ENCODE results near the gene GRID1.
A peak's percentile ranks its signal among the peaks of the same experiment; 100 is the strongest.

The GRID1 gene

DNA sequence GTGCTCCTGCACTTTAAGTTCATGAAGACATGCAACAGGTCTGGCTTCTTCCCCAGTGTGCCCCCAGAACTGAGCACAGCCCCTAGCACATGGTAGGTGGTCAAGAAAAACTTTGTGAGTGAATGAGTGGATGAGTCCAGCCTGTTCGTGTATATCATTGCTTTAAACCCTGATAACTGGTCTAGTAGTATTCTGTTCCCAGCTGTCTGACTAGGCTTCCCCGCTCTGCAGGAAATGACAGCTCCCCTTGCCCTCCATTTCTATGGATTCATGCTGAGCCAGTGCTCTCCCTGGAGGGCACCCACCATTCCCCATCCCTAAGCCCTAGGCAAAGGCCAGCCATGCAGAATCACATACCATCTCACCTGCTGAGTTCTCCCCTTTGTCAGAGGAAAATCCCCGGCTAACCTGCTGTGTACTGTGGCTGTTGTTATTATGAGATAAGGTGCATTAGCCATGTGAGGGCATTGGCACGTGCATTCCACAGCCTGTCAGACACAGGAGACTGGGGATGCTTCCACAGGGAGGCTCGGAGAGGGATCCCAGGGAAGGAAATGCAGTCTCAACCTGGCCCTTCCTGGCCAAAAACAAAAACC, 698.9 kb downstream of the GRID1 start:
- no peaks in the 10 kb centered on the region for H3K36me3 ChIP-seq (replicated peaks; ENCODE audit: insufficient read depth, low read length)

GRCh38 chr10:85666987-85667386, 699.6 kb downstream of the GRID1 start:
- Histone ChIP-seq H3K4me2 (ENCODE audit: low read depth, low read length) (no peak overlapping the region), H3K9ac (ENCODE audit: low read length) (no peak overlapping the region)

More for the DNA sequence above, 698.9 kb downstream of the GRID1 start:
- no peak overlapping the region for H3K27ac ChIP-seq (ENCODE audit: low read length)
- H4K20me1 ChIP-seq (ENCODE audit: insufficient read depth, low read length): no peaks in the 10 kb centered on the region
- TF ChIP-seq, protein P1, sequence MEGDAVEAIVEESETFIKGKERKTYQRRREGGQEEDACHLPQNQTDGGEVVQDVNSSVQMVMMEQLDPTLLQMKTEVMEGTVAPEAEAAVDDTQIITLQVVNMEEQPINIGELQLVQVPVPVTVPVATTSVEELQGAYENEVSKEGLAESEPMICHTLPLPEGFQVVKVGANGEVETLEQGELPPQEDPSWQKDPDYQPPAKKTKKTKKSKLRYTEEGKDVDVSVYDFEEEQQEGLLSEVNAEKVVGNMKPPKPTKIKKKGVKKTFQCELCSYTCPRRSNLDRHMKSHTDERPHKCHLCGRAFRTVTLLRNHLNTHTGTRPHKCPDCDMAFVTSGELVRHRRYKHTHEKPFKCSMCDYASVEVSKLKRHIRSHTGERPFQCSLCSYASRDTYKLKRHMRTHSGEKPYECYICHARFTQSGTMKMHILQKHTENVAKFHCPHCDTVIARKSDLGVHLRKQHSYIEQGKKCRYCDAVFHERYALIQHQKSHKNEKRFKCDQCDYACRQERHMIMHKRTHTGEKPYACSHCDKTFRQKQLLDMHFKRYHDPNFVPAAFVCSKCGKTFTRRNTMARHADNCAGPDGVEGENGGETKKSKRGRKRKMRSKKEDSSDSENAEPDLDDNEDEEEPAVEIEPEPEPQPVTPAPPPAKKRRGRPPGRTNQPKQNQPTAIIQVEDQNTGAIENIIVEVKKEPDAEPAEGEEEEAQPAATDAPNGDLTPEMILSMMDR (IDR thresholded peaks at IDR 0.05; ENCODE audit: low read length): no peak
- TF ChIP-seq EZH2phosphoT487 (IDR thresholded peaks at IDR 0.05; ENCODE audit: low read length): no peak
- TF ChIP-seq EZH2 (optimal IDR thresholded peaks at IDR 0.05; ENCODE audit: low read depth, low read length): no peak
- no peaks in the 10 kb centered on the region for H3K9me2 ChIP-seq (replicated peaks; ENCODE audit: insufficient read depth, low read length)
- no peak overlapping the region for H3K4me3 ChIP-seq (ENCODE audit: low read length)
- no peaks in the 10 kb centered on the region for H3K27me3 ChIP-seq (replicated peaks; ENCODE audit: insufficient read depth, low read length)
- no peaks in the 10 kb centered on the region for H3K4me1 ChIP-seq (ENCODE audit: low read length)
- H3F3A ChIP-seq (ENCODE audit: insufficient read depth, low read length): no peaks in the 10 kb centered on the region
- H3K79me2 ChIP-seq (ENCODE audit: low read length): no peaks in the 10 kb centered on the region
- DNase-seq: no peak
- H3K9me3 ChIP-seq (replicated peaks; ENCODE audit: insufficient read depth, low read length): no peaks in the 10 kb centered on the region
- H2AFZ ChIP-seq (ENCODE audit: low read length): no peak overlapping the region
- no peak overlapping the region for H3K9ac ChIP-seq (ENCODE audit: low read length)
- H3K4me2 ChIP-seq (ENCODE audit: low read depth, low read length): no peak overlapping the region

DNA sequence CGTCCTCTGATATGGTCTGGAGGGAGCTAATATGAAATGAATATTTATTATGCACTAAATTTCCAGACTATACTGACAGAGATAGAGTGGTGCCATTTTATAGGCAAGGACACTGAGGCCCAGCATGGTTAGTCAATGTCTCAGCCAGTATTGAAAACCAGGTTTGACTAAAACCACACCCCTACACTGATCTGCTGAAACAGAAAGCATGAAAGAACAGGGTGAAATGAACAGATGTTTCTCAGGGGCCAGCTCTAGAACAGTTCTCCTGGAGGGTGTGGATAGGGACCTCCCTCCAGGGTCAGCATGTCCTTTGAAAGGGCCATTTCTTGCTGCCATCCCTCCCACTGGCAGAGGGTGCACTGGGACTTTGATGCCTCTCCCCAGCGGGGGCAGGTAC, 700.5 kb downstream of the GRID1 start:
- Histone ChIP-seq H3K4me2 (ENCODE audit: low read depth, low read length) (no peak overlapping the region), H3K9ac (ENCODE audit: low read length) (no peak overlapping the region), H3K4me1 (ENCODE audit: low read length) (no peaks in the 10 kb centered on the region), H3K4me3 (ENCODE audit: low read length) (no peak overlapping the region), H3K36me3 (replicated peaks; ENCODE audit: insufficient read depth, low read length) (no peaks in the 10 kb centered on the region), H3K79me2 (ENCODE audit: low read length) (no peaks in the 10 kb centered on the region), H3F3A (ENCODE audit: insufficient read depth, low read length) (no peaks in the 10 kb centered on the region), H3K9me2 (replicated peaks; ENCODE audit: insufficient read depth, low read length) (no peaks in the 10 kb centered on the region), H3K27me3 (replicated peaks; ENCODE audit: insufficient read depth, low read length) (no peaks in the 10 kb centered on the region), H3K9me3 (replicated peaks; ENCODE audit: insufficient read depth, low read length) (no peaks in the 10 kb centered on the region), H2AFZ (ENCODE audit: low read length) (no peak overlapping the region), H4K20me1 (ENCODE audit: insufficient read depth, low read length) (no peaks in the 10 kb centered on the region), H3K27ac (ENCODE audit: low read length) (no peak overlapping the region)
- TF ChIP-seq EZH2phosphoT487 (IDR thresholded peaks at IDR 0.05; ENCODE audit: low read length) (no peak), EZH2 (optimal IDR thresholded peaks at IDR 0.05; ENCODE audit: low read depth, low read length) (no peak)
- TF ChIP-seq, protein P1 (IDR thresholded peaks at IDR 0.05; ENCODE audit: low read length): no peak
- DNase-seq: peak; percentile 10

More at GRCh38 chr10:85666987-85667386, 699.6 kb downstream of the GRID1 start:
- H3K27ac ChIP-seq (ENCODE audit: low read length): no peak overlapping the region
- H3F3A ChIP-seq (ENCODE audit: insufficient read depth, low read length): no peaks in the 10 kb centered on the region
- H3K9me3 ChIP-seq (replicated peaks; ENCODE audit: insufficient read depth, low read length): no peaks in the 10 kb centered on the region
- no peaks in the 10 kb centered on the region for H3K36me3 ChIP-seq (replicated peaks; ENCODE audit: insufficient read depth, low read length)
- H3K4me3 ChIP-seq (ENCODE audit: low read length): no peak overlapping the region
- DNase-seq: no peak
- H3K27me3 ChIP-seq (replicated peaks; ENCODE audit: insufficient read depth, low read length): no peaks in the 10 kb centered on the region
- no peak for TF ChIP-seq EZH2 (optimal IDR thresholded peaks at IDR 0.05; ENCODE audit: low read depth, low read length)
- TF ChIP-seq EZH2phosphoT487 (IDR thresholded peaks at IDR 0.05; ENCODE audit: low read length): no peak
- TF ChIP-seq, protein P1 (IDR thresholded peaks at IDR 0.05; ENCODE audit: low read length): no peak
- H3K9me2 ChIP-seq (replicated peaks; ENCODE audit: insufficient read depth, low read length): no peaks in the 10 kb centered on the region
- no peak overlapping the region for H2AFZ ChIP-seq (ENCODE audit: low read length)
- H3K79me2 ChIP-seq (ENCODE audit: low read length): no peaks in the 10 kb centered on the region
- H4K20me1 ChIP-seq (ENCODE audit: insufficient read depth, low read length): no peaks in the 10 kb centered on the region
- H3K4me1 ChIP-seq (ENCODE audit: low read length): no peaks in the 10 kb centered on the region
